HG02588 (cell line): Measurements from ENCODE around the gene CARS2.
"Not testable (repeated sequence)": the region's sequence is repeated elsewhere in the genome, so short reads cannot be mapped to it uniquely, and the experiment has no call there.

Source experiments
- ATAC-seq: cut with Tn5 transposase; IDR thresholded peaks from one replicate; pipeline ENCODE4 v1.9.1; 2021; ENCODE audit warnings: mild to moderate bottlenecking, moderate library complexity; ENCODE audit not compliant: unreplicated experiment

CARS2 gene

DNA sequence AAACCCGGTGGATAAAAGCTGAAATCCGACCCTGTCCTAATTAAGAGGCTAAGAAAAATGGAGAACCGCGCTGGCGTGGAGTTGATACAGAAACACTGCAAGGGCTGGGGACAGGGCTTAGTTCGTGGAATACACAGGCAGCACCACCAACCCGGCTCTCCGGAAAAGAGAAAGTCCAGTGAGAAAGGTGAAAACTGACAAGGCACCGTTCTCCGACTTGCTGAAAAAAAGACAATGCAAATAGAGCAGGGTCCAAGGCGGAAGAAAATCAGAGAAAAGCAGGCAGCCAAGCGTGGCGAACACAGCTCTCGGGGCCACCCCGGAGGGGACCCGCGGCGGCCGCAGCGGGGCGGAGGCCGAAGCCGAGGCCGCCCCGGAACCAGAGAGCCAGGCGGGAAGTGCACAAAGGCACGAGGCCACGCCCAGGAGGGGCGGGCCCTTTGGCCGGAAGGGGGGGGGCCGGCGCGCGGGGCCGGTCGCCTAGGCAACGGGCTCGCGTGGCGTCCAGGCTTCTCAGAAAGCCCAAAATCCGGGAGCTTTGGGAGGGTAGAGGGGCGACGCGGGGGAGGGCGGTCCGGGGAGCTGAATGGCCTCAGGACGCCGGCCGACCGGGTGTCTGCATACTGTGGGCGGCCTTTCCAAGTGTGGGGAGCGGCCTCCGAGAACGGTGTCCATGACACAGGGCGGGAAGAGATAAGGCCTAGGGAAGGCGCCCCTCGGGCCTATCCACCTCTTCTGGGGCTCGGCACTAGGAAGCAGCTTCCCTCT, 6.3 kb upstream of the CARS2 start:
- ATAC-seq: peak; percentile 30

DNA sequence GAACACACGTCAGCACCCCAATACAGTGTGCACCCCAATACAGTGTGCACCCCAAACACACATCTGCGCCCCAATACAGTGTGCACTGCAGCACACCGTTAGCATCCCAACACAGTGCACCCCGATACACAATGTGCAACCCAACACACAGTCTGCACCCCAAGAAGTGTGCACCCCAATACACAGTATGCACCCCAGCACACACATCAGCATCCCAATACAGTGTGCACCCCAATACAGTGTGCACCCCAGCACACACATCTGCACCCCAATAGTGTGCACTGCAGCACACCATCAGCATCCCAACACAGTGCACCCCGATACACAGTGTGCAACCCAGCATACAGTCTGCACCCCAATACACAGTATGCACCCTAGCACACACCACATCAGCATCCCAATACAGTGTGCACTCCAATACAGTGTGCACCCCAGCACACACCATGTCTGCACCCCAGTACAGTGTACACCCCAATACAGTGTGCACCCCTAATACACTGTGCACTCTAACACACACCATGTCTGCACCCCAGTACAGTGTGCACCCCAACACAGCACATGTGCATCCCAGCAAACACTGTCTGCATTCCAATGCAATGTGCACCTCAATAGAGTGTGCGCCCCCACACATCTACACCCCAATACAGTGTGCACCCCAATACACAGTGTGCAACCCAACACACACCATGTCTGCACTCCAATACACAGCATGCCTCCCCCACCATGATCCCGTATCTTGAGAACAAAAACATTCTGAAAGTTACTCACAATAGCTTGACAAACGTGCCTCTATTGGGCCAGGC, 855 bp upstream of the CARS2 start:
- no peak for ATAC-seq

GRCh38 chr13:110705356-110705825, 525 bp downstream of the CARS2 start:
- ATAC-seq: no peak

- no peak for ATAC-seq
Observed at GRCh38 chr13:110702591-110703526, 3.1 kb downstream of the CARS2 start.

DNA sequence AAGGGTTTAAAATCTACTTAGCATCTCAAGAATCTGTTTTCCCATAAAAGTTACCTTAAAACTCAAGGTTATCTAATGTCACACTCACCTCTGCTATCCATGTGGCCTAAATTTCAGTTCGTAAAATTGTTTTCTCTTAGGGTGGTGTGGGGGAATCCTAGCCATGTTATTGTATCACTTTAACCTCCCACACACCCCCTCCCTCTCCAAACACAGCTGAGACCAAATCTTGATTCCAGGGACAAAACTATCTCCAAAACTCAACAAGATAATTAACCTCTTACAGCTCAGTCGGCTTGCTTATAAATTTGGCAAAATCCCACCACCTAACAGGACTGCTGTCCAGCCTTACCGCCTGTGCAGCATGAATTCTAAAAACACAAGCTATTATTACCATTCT, 3.8 kb downstream of the CARS2 start:
- ATAC-seq: no peak

DNA sequence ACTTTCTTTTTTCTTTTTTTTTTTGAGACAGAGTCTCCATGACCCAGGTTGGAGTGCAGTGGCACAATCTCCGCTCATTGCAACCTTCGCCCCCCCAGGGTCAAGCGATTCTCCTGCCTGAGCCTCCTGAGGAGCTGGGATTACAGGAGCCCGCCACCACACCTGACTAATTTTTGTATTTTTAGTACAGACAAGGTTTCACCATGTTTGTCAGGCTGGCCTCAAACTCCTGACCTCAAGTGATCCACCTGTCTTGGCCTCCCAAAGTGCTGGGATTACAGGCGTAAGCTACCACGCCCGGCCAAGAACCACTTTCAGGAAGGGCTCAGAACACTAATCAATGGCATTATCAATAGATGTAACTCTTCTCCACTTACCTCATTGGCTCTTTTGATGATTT, 4.9 kb downstream of the CARS2 start:
- not testable (repeated sequence) for ATAC-seq

DNA sequence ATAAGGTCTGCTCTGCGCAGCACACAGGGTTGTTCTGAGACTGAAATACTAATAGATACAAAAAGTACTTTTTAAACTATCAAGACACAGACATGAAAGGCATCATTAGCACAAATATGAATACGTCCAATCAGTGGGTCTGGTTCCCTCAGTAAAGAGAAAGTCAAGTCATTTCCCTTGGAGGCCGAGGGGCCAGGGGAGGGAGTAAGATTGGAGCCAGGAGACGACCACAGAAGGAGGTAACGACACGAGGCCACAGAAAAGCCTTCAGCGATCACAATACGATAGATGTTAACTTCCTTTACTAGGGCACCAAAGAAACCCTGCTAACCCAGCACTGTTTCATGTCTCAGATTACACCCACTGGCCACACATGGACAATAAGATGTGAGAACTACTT, 5.3 kb downstream of the CARS2 start:
- ATAC-seq: no peak

GRCh38 chr13:110700186-110700585, 5.7 kb downstream of the CARS2 start:
- no peak for ATAC-seq

DNA sequence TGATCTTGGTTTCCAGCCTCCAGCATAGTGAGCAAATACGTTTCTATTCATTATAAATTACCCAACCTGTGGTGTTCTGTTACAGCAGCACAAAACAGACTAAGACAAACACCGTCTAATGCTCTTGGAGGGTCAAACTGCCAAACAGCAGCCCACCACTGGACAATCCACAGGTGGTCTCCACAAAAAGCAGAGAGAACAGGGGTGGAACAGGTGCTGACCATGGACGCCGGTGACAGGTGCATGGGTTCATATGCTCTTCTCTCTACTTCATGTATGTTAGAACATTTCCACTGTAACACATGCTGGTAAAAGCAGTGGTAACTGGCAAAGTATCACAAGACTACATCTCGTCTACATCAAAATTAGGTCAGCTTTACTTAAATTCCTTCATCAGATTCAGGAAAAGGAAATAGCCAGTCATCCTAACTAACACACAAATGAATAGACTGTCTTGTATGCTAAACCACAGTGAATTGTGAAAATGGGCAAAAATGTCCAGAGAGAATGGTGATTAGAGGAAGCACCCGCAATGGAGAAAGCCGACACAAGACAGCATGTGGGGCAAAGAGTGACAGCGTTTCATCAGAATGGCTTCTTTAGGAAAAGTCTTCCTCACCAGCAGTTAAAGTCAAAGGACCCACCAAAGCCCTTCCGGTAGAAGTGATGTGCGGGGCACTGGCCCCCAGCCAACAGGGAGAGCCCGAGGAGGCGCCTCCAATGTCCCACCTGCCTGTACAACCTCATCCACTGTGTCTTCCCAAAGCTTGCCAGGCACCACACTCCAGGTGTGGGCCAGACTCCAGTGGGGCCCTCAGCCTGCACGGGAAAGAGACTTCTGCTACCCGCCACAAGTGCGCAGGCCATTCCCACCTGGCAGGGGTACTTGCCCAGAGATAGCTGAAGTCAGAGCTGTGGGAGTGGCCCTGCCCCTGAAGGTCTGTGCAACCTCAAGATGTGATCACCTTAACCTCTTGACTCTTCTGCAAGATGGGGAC, 6.5 kb downstream of the CARS2 start:
- ATAC-seq: no peak

DNA sequence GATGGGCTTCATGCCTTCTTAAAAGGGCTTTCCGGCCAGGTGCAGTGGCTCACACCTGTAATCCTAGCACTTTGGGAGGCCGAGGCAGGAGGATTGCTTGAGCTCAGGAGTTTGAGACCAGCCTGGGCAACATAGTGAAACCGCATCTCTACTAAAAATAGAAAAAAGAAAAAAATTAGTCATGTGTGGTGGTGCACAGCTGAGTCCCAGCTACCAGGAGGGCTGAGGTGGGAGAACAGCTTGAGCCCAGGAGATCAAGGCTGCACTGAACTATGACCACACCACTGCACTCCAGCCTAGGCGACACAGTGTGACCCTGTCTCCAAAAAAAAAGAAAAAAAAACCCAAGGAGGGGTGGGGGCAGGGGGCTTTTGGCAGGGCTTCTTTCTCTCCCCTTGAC, 7.2 kb downstream of the CARS2 start:
- peak; percentile 51 for ATAC-seq

- ATAC-seq: no peak
Observed at GRCh38 chr13:110697842-110698241, 8.1 kb downstream of the CARS2 start.

GRCh38 chr13:110696776-110697175, 9.1 kb downstream of the CARS2 start:
- ATAC-seq: no peak

DNA sequence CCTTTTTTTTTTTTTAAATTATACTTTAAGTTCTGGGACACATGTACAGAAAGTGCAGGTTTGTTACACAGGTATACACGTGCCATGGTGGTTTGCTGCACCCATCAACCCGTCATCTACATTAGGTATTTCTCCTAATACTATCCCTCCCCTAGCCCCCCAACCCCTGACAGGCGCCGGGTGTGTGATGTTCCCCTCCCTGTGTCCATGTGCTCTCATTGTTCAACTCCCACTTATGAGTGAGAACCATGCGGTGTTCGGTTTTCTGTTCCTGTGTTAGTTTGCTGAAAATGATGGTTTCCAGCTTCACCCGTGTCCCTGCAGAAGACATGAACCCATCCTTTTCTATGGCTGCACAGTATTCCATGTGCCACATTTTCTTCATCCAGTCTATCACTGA, 10.1 kb downstream of the CARS2 start:
- ATAC-seq: not testable (repeated sequence)

- ATAC-seq: no peak
Observed at GRCh38 chr13:110690516-110690915, 15.4 kb downstream of the CARS2 start.

DNA sequence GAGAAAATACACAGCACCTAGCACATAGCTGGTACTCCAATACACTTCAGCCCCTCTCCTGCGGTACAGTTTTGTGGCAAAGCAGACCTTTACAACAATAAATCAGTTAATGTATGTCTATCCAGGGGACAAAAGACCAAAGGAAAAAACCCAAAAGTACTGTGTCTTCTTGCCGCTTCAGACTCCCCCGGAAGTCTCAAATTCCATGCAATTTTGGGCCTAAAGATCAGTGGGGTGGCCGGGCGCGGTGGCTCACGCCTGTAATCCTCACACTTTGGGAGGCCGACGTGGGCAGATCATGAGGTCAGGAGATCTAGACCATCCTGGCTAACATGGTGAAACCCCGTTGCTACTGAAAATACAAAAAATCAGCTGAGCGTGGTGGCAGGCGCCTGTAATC, 16.2 kb downstream of the CARS2 start:
- ATAC-seq: no peak

GRCh38 chr13:110689041-110689440, 16.9 kb downstream of the CARS2 start:
- ATAC-seq: no peak

DNA sequence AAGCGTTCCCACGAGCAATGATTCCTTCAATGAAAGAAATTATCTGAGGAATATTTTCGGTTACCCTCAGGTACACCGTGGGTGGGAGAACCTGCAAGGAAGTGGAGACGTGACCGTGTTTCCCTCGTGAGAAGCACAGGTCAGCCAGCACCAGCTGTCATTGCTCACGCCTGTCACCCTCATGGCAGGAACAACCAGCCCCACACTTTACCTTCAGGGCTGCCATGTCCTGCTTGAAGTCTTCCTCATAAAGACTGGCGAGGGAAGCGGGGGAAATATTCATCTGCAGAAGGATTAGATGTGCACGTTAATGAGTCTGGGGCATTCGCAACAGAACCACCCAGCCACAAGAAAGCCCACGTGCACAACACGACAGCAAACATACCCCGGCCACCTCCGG, 18.2 kb downstream of the CARS2 start:
- ATAC-seq: no peak

DNA sequence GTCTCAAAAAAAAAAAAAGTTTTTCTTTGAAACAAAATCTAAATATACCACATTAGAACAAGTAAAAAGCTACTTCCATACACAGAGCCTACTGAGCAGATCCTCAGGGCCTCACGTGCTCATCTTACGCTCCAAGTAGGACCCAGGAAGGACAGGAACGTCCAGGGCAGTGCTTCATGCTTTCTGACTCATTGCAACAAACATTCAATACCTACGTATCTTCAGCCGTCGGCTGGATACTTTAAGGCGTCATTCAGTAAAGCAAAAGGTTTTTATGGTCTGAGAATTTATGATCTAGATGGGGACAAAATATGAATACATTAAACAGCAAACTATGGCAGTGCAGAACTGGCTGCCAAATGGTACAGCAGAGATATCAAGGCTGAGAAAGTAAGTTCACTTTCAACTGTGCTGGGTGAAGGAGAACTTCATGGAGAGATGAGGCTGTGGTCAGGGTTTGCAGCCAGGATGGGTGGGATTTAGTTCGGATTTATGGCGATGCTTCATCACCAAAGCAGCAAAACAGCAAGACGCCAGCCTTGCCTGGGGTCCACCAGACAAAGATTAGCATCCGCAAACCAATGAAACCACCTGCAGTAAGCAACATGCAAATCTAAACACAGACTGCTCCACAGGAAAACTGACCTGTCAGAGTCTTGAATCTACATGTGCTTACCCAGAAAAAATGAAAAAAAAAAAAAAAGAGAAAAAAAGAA, 20.5 kb downstream of the CARS2 start:
- ATAC-seq: no peak

DNA sequence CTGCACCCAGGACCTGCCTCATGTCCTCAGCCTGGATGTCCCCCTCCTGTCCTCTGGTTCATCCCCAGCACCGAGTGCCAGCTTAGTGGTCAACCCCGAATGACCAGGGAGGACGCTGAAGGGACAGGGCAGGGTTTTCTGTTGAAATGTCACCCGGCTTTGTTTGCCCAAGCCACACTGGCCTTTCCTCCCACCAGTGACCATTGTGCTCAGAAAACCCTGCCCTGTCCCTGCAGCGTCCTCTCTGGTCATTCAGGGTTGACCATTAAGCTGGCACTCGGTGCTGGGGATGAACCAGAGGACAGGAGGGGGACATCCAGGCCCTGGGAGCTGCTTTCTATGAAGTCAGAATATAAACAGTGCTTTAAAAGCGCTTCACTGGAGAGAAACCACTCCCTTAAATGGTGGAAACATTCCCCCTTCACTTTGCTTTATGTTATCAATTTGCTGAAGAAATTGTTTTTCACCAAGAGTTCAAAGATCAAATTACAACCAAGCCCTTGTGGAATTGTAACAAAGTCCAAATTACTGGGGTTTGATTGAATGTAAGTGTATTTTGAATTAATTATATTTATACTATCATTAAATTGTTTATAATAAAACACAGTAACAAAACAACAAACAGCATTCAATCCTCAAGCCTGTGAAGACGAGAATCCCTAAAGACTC, 21.4 kb downstream of the CARS2 start:
- no peak for ATAC-seq
